Activated CD8-positive, alpha-beta T cell treated with anti-CD3 and anti-CD28 coated beads for 36 hours (primary cell): ENCODE measurements around the gene BEND6. TPM values are rescaled to one million over a fixed set of nuclear protein-coding genes. Genes with fewer than 3 reads are reported as not detected.
"Not testable (repeated sequence)": the region's sequence is repeated elsewhere in the genome, so short reads cannot be mapped to it uniquely, and the experiment has no call there.

Source experiments
- ATAC-seq: fragments of 200-7000 bp; cut with Tn5 transposase; one replicate; pipeline ENCODE4 v1.10.0; 2021; ENCODE audit warnings: mild to moderate bottlenecking, moderate library complexity
- CTCF ChIA-PET: fragments of 350-600 bp; sonication (Branson Sonifier 250); formaldehyde crosslinking; loops from one replicate; lab custom pipeline; 2021; ENCODE audit warnings: antibody characterized with exemption; lab: Charles Lee
- POLR2A ChIA-PET: fragments of 350-600 bp; sonication (Branson Sonifier 250); formaldehyde crosslinking; loops from one replicate; lab custom pipeline; 2021; ENCODE audit warnings: antibody characterized with exemption; lab: Charles Lee
- DNase-seq: peaks from one replicate; pipeline ENCODE4 v3.0.0-alpha.2; 2020
- H3K27ac Mint-ChIP-seq: one replicate; pipeline ENCODE4 v1.8.0; 2021; ENCODE audit warnings: mild to moderate bottlenecking, mixed read lengths
- H3K27me3 Mint-ChIP-seq: one replicate; pipeline ENCODE4 v1.8.0; 2021; ENCODE audit warnings: mixed read lengths
- H3K36me3 Mint-ChIP-seq: one replicate; pipeline ENCODE4 v1.8.0; 2021; ENCODE audit warnings: low read depth, mixed read lengths
- H3K4me1 Mint-ChIP-seq: one replicate; pipeline ENCODE4 v1.8.0; 2021; ENCODE audit warnings: low read depth, mixed read lengths
- H3K4me3 Mint-ChIP-seq: one replicate; pipeline ENCODE4 v1.8.0; 2021; ENCODE audit warnings: mild to moderate bottlenecking, moderate library complexity, mixed read lengths
- H3K9me3 Mint-ChIP-seq: one replicate; pipeline ENCODE4 v1.8.0; 2021; ENCODE audit warnings: mixed read lengths
- CTCF ChIP-seq: fragments of 200-600 bp; IDR thresholded peaks from one replicate; pipeline ENCODE4 v1.8.0; 2022; ENCODE audit warnings: antibody characterized with exemption, mild to moderate bottlenecking
- intact Hi-C: fragments of 100-400 bp; cut with micrococcal nuclease; formaldehyde crosslinking; loops from one replicate; pipeline ENCODE4 v1.10.0; 2022
- total RNA-seq, 2 experiments: library from RNA; stranded (reverse); gene quantifications; one replicate each; pipeline ENCODE4 v1.2.3, GENCODE V29; 2021

BEND6 gene
- total RNA-seq, 2 experiments from 2014 or later = not detected

- Mint-ChIP-seq H3K36me3 (no peaks in the 10 kb centered on the region), H3K27me3 (peaks cover 9% of the 10 kb centered on the region), H3K4me3 (no peak overlapping the region), H3K27ac (no peak overlapping the region), H3K9me3 (no peaks in the 10 kb centered on the region), H3K4me1 (no peaks in the 10 kb centered on the region)
- ChIA-PET POLR2A (interaction anchor here (0.6 kb wide), 1 partner anchor 665 kb away, joined by 3 read pairs; no protein-coding TSS in a partner anchor), CTCF (interaction anchor here (1.1 kb wide), 1 partner anchor 29 kb away, joined by 3 read pairs; no protein-coding TSS in a partner anchor)
- TF ChIP-seq CTCF = no peak
- DNase-seq (no peak), ATAC-seq (no peak)
- intact Hi-C loops = no loop called here
These were observed 37.1 kb downstream of the BEND6 start for GRCh38 chr6:56992036-56992435.

- intact Hi-C loops = no loop called here
- DNase-seq (no peak), ATAC-seq (no peak)
- ChIA-PET CTCF (interaction anchor here (1.1 kb wide), 1 partner anchor 28 kb away, joined by 3 read pairs; no protein-coding TSS in a partner anchor), POLR2A (interaction anchor here (0.6 kb wide), 1 partner anchor 665 kb away, joined by 3 read pairs; no protein-coding TSS in a partner anchor)
- Mint-ChIP-seq H3K36me3 (no peaks in the 10 kb centered on the region), H3K27me3 (peaks cover 9% of the 10 kb centered on the region), H3K9me3 (no peaks in the 10 kb centered on the region), H3K27ac (no peak overlapping the region), H3K4me1 (no peaks in the 10 kb centered on the region), H3K4me3 (no peak overlapping the region)
- no peak for TF ChIP-seq CTCF
These were observed 37.8 kb downstream of the BEND6 start for GRCh38 chr6:56992703-56993102.

- Mint-ChIP-seq H3K9me3 (no peaks in the 10 kb centered on the region), H3K27me3 (peaks cover 7% of the 10 kb centered on the region), H3K36me3 (no peaks in the 10 kb centered on the region), H3K4me3 (no peak overlapping the region), H3K4me1 (no peaks in the 10 kb centered on the region), H3K27ac (no peak overlapping the region)
- POLR2A ChIA-PET = no interaction called here
- intact Hi-C loops = no loop called here
- no peak for TF ChIP-seq CTCF
- DNase-seq (no peak), ATAC-seq (no peak)
- CTCF ChIA-PET = interaction anchor here (1.3 kb wide), 2 partner anchors 9 to 25 kb away, joined by 3 to 6 read pairs; no protein-coding TSS in a partner anchor
These were observed 40.5 kb downstream of the BEND6 start for GRCh38 chr6:56995347-56995902.

- H3K9me3 Mint-ChIP-seq = no peaks in the 10 kb centered on the region
- H3K4me1 Mint-ChIP-seq = no peaks in the 10 kb centered on the region
- TF ChIP-seq CTCF = no peak
- H3K36me3 Mint-ChIP-seq = no peaks in the 10 kb centered on the region
- ATAC-seq = no peak
- H3K27me3 Mint-ChIP-seq = peaks cover 7% of the 10 kb centered on the region
- no peak for DNase-seq
- CTCF ChIA-PET = interaction anchor here (1.3 kb wide), 1 partner anchor 24 kb away, joined by 6 read pairs; no protein-coding TSS in a partner anchor
- POLR2A ChIA-PET = no interaction called here
- H3K4me3 Mint-ChIP-seq = no peak overlapping the region
- intact Hi-C loops = no loop called here
- no peak overlapping the region for H3K27ac Mint-ChIP-seq
These were observed 41.5 kb downstream of the BEND6 start for GRCh38 chr6:56996401-56996800.

- ChIA-PET POLR2A (no interaction called here), CTCF (no interaction called here)
- no peaks in the 10 kb centered on the region for H3K36me3 Mint-ChIP-seq
- no peak overlapping the region for H3K27ac Mint-ChIP-seq
- TF ChIP-seq CTCF = no peak
- H3K27me3 Mint-ChIP-seq = no peaks in the 10 kb centered on the region
- no peak overlapping the region for H3K4me3 Mint-ChIP-seq
- no peak for ATAC-seq
- no peaks in the 10 kb centered on the region for H3K9me3 Mint-ChIP-seq
- no peaks in the 10 kb centered on the region for H3K4me1 Mint-ChIP-seq
- intact Hi-C loops = no loop called here
- no peak for DNase-seq
These were observed 44.1 kb downstream of the BEND6 start for GRCh38 chr6:56999049-56999448.

GRCh38 chr6:56999748-57000147 lies 44.8 kb downstream of the BEND6 start:
- POLR2A ChIA-PET, DNase-seq, H3K27ac Mint-ChIP-seq, H3K4me3 Mint-ChIP-seq, H3K27me3 Mint-ChIP-seq, H3K36me3 Mint-ChIP-seq, H3K9me3 Mint-ChIP-seq, H3K4me1 Mint-ChIP-seq, intact Hi-C loops, CTCF ChIA-PET, ATAC-seq: not testable (repeated sequence)
